Activated CD4-positive, alpha-beta T cell treated with anti-CD3 and anti-CD28 coated beads for 48 hours (primary cell): ENCODE measurements around the gene MALRD1.

Experiments
- DNase-seq: peaks from one replicate; pipeline ENCODE4 v3.0.0-alpha.2; 2020

The MALRD1 gene

DNA sequence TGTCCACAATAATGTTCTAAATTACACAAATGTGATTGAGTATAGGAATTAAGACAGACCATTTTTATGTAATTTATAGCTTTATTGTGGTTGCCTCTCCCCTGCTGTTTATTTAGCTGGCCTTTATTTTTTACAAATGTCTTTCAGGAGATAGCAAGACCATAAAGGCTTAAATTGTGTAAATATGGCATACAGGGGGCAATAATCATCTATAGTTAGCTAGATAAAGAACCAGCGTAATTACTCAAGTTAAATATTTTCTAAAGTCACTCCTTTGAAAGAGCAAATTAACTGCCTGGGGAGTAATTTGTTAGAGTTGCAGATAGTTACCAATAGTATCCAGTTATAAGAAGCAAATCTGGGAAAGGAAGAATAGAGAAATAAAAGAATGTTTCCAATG, at the start of gene MALRD1:
TSS of gene MALRD1 (plus strand) at position 313 of the 400 bp plus-strand sequence. CDS start 138 bp downstream, outside the sequence.
- no peak for DNase-seq

DNA sequence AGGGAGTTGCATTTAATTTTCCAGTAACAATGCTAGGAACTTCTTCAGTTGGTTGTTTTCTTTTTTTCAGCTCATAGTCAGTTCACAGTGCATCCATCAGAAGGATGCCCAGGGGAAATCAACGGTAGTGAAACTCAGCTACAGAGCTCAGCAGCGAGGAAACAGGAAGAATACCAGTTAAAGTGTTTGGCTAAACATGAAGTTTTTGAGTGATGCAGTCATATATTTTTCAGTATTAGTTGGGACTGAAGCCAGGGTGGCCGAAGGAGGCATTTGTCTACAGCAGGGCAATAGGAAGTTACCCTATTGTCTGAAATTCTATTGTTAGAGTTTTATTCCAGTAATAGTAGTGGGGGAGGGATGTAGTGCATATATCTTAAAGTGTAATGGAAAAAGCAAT, 45.3 kb upstream of the MALRD1 start:
- DNase-seq, result no peak

- no peak for DNase-seq
These were observed 36.5 kb upstream of the MALRD1 start for GRCh38 chr10:19012111-19012510.

DNA sequence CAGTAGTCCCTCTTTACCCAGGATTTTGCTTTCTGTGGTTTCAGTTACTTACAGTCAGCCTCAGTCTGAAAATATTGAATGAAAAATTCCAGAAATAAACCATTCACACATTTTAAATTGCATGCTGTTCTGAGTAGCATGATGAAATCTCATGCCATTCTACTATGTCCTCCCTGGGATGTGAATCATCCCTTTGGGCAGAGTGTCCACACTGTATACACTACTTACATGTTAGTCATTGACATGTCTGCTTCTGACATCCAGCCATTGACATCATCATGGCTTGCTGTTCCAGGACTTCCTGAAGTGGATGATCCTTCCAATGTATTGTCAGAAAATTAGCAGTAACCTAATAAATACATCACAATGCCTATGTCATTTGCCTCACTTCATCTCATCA, 34.6 kb upstream of the MALRD1 start:
- no peak for DNase-seq

DNA sequence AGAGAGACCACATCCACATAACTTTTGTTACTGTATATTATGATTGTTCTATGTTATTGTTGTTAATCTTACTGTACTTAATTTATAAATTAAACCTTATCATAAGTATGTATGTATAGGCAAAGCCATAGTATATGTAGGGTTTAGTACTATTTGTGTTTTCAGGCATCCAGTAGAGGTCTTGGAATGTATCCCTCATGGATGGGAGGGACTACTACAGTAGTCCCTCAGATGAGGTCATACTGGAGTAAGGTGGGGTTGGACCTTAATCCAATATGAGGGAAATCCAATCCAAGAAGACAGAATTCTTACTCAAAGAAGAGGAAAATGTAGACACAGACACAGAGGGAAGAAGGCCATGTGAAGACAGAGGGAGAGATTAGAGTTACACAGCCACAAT, 34.1 kb upstream of the MALRD1 start:
- DNase-seq, result no peak

- DNase-seq, result no peak
These were observed 31.3 kb upstream of the MALRD1 start for GRCh38 chr10:19017116-19017890.

DNA sequence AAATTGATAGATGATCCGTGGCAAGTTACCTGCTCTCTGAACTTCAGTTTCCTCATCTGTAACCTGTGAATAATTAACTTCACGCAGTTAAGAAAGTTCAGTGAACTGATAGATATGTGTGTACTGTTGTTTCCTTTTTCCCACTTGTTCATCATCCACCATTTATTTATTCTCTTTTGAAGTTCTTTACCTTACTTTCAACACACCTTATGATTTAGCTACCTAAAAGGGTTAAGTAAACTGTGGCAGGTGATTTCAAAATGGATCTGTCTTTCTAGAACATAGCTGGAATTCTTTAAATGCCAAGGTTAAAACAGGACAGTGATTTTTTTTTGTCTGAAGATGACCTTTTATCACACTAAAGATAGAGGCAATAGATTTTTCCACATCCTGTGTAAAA, 27.4 kb upstream of the MALRD1 start:
- DNase-seq, result no peak

DNA sequence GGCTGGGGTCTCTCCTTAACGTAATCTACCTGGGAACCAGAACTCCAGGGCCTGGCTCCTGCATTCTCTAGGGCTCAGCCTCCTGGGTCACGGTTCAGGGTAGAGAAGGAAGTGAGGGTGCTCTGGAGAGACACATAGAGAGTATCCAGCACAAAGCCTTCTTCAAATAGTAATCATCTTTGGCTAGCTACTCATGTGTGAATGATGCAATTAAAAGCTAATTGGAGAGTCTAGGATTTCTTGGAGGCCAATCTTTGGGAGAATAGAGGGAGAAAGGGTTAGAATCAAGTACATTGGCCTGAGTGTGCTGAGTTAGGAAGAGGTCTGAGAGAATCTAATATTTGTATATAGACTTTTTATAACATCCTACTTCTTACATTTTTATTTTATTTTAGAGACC, 24.0 kb upstream of the MALRD1 start:
- DNase-seq, result no peak

GRCh38 chr10:19031763-19032162, 16.8 kb upstream of the MALRD1 start:
- DNase-seq, result no peak

GRCh38 chr10:19033741-19034140, 14.9 kb upstream of the MALRD1 start:
- no peak for DNase-seq

DNA sequence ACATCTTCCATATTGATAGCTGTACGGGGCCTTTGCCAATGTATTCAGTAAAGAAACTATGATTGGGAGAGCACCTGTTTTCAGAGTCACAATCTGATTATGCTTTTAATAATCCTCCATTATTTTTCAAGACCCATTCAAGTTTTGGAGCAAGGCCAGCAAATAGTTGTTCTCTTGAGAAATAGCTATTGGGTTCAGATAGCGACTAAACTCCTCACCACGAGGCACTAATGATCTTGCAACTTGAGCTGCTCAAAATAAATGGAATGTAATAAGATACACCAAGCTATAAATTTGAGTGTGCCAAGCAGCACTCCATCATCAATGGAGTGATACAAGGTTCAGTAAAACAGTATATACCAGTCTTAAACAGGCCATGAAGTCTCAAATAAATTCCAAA, 7.4 kb upstream of the MALRD1 start:
- no peak for DNase-seq

DNA sequence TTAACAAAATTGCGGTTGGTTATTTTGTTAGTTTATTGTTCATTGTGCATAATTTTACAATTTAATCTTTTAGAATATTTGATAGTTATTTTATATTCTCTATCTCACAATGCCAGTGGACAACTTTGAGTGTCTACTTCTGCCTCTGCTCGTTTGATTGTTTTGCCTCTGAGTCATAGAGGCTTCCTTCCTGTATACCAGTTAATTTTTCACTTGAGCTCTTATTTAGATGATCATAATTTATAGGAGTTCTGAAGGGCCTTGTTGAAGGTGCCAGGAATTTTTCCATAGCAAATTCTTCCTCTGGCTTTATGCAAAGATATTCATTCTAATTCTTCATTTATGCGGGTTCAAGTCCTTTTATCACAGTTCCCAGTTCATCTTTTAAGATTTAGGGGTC, 5.2 kb upstream of the MALRD1 start:
- DNase-seq, result no peak

- DNase-seq, result no peak
These were observed 1.9 kb upstream of the MALRD1 start for GRCh38 chr10:19046679-19047078.

DNA sequence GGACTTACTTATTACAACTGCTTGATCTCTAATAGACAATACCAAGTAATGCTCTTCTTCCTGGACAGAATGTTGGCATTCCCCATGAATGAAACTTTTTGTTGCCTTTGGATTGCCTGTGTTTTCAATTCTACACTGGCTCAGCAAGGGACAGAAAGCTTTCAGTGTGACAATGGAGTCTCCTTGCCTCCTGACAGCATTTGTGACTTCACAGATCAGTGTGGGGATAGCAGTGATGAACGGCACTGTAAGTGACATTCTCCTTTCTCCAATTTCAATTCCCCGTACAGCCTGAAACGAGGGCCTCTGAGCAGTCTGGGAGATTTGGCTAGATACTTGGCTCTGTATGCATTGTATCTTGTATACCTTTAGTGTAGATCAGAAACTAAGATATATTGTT, 290 bp downstream of the MALRD1 start:
- no peak for DNase-seq

- no peak for DNase-seq
These were observed 966 bp downstream of the MALRD1 start for GRCh38 chr10:19049567-19049966.

- no peak for DNase-seq
These were observed 5.8 kb downstream of the MALRD1 start for GRCh38 chr10:19054289-19054835.

DNA sequence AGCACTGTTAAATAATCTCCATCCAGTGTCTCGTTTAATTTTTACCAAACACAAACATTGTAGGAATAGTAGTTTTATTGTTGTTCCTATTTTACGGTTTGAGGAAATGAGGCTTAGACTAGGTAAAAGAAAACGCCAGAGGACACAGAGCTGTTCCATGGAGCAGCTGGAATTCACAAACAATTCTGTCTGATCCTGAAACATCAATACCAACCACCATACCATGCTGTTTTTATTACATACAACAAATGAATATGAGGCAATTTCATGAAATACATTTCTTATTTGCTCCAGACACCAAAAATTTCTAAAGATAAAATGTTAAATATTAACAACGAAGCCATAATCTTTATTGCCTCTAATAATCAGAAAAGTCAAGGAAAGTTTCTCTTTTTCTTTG, 9.4 kb downstream of the MALRD1 start:
- no peak for DNase-seq

- no peak for DNase-seq
These were observed 15.4 kb downstream of the MALRD1 start for GRCh38 chr10:19063986-19064385.

DNA sequence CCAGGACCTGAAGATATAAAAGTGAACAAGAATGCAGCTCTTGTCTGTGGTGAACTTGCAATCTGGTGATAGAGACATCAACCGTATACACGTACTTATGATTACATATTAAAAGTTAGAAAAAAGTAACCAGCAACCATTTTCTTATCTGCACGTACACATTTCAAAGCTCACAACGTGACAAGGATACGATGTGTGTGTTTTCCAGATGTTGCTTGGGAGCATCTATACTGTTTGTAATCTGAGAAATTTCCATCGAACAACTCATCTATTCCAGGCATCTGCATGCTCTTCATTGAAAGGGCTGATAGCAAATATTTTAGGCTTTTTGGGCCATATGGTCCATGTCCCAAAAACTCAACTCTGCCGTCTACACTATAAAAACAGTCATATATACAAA, 23.3 kb downstream of the MALRD1 start:
- DNase-seq, result no peak

DNA sequence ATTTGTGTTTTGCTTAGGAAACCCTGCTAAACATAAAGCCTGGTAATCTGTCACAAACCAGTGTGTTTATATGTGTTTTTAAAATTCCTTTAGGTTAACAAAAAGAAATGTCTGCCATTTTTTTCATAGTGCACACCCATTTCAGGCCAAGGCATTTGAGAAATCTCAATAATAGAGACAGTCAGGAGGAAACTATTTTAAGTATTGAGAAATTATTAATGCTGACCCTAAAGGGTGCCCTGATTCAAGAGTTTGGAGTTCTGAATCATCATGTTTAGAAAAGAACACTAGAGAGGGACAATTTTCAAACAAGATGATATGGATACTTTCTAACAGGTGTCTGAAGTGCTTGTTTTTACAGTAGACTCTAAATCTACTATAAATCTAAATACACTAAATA, 28.7 kb downstream of the MALRD1 start:
- no peak for DNase-seq

DNA sequence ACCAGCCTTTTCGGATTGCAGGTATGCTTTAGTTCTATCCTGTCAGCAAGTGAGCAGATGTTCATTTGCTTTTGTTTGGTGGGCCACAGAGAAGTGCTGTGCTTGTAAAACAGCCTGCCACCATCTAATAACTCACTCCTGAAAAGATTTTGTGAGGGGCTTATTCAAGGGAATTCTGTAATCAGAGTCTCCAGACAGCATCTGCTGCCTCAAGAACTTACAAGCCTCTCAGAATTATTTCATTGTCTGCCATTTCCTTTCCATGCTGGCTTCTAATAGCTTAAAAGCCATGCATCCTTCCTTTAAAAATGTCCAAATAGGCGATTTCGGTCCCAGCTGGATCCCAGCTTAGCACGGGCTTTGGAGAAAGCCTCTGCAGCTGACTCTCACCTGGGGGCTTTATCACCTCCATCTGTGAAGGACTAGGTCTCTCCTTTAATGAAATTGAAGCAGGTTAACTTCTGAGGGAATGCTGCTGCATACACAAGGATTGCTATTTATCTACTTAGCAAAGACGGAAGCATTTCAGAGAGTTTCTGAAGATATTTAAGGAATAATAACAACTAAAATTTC, 48.0 kb downstream of the MALRD1 start:
- DNase-seq, result no peak

DNA sequence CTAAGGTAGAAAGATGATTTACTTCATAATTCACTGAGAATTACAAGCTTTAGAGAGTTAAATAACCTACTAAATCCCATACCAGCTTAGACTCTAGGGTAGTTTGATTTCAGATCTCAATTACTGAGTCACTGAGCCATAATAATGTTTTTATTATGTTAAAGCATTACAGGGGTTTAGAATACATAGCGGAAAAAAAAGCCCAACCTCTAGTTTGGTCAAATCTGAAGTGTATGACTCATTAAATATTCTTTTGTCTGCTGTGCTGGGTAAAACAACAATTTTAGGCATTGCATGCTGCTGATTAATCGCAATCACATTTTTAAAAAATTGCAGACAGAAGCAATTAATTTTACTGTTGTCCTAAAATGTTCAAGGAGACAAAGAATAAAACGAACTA, 48.5 kb downstream of the MALRD1 start:
- no peak for DNase-seq

DNA sequence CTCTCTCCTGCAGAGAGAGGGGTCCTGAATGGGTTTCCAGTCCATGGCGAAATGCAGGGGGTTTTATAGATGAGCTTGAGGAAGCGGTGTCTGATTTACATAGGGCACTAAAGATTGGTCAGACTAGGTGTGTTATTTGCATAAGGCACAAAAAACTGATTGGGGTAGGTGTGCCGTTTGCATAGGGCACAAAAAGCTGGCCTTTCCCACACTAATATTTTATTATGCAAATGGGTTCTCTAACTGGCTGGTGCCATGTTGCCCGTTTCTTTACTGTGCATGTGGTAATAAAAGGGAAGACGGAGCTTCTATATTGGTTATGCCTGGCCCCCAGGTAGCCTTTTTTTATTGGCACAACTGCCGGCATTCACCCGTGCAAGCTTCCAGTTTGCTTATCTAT, 50.2 kb downstream of the MALRD1 start:
- DNase-seq, result no peak

DNA sequence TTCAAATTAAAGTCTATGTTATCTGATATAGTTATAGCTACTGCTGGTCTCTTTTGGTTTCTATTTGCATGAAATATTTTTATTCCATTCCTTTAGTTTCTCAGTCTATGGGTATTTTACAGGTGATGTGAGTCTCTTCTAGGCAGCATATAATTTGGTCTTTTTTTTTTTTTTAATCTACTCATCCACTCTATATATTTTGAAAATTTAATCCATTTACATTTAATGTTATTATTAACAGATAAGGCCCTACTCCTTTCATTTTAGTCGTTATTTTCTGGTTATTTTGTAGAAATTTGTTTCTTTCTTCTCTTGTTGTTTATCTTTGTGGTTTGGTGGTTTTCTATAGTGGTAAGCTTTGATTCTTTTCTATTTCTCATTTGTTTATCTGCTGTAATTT, 58.8 kb downstream of the MALRD1 start:
- DNase-seq, result no peak
